Stimulated activated naive CD8-positive, alpha-beta T cell treated with anti-CD3 and anti-CD28 coated beads, Interleukin-15, Interleukin-2, amounts not matched to agents 100 ng/mL and 50 ng/mL, for 24 hours (primary cell): ENCODE results near the gene EMILIN2.
"Not testable (repeated sequence)": the region's sequence is repeated elsewhere in the genome, so short reads cannot be mapped to it uniquely, and the experiment has no call there.

ENCODE experiments used
- H3K27ac Mint-ChIP-seq: one replicate; pipeline ENCODE4 v1.8.0; 2021; ENCODE audit warnings: mild to moderate bottlenecking, mixed read lengths
- H3K27me3 Mint-ChIP-seq: one replicate; pipeline ENCODE4 v1.8.0; 2021; ENCODE audit warnings: mixed read lengths
- H3K36me3 Mint-ChIP-seq: one replicate; pipeline ENCODE4 v1.8.0; 2021; ENCODE audit warnings: low read depth, mixed read lengths
- H3K4me1 Mint-ChIP-seq: one replicate; pipeline ENCODE4 v1.8.0; 2021; ENCODE audit warnings: low read depth, mixed read lengths
- H3K4me3 Mint-ChIP-seq: one replicate; pipeline ENCODE4 v1.8.0; 2021; ENCODE audit warnings: mild to moderate bottlenecking, mixed read lengths
- H3K9me3 Mint-ChIP-seq: one replicate; pipeline ENCODE4 v1.8.0; 2021; ENCODE audit warnings: mixed read lengths

EMILIN2 gene

DNA sequence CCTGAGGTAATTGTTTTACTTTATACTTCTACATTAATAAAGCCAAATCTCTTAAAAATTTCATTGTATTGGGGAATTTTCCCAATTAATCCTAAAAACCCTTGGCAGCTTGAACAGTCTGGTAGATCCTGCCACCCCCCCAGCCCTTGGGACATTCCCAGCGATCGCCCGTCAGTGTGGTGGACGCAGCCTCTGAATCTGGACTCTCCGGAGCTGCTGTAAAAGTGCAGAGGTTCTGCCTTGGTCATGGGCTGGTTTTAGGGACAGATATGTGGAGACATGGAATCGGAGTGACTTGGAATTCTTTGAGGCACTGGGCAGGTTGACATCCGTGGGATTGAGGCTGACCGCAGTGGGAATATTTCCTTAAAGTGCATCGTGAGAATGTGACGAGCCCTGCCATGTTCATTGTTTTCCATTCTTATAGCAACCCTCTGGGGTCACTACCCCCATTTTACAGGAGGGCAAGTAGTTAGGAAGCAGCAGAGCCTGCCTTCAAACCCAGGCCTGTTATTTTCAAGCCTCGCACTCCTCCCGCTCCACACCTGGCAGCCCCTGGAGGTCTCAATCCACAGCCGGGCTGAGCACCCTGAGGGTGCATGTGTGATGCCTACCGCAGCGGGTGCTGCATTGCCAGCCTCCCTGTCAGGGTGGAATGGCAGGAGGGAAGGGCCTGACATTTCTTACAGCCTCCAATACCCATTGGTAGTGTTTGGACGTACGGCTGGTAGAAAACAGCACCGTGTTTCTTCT is 6.5 kb downstream of the EMILIN2 start:
- Mint-ChIP-seq H3K27me3 (peaks cover 28% of the 10 kb centered on the region), H3K36me3 (no peaks in the 10 kb centered on the region), H3K9me3 (no peaks in the 10 kb centered on the region), H3K27ac (no peak overlapping the region), H3K4me1 (peaks cover 24% of the 10 kb centered on the region), H3K4me3 (no peak overlapping the region)

DNA sequence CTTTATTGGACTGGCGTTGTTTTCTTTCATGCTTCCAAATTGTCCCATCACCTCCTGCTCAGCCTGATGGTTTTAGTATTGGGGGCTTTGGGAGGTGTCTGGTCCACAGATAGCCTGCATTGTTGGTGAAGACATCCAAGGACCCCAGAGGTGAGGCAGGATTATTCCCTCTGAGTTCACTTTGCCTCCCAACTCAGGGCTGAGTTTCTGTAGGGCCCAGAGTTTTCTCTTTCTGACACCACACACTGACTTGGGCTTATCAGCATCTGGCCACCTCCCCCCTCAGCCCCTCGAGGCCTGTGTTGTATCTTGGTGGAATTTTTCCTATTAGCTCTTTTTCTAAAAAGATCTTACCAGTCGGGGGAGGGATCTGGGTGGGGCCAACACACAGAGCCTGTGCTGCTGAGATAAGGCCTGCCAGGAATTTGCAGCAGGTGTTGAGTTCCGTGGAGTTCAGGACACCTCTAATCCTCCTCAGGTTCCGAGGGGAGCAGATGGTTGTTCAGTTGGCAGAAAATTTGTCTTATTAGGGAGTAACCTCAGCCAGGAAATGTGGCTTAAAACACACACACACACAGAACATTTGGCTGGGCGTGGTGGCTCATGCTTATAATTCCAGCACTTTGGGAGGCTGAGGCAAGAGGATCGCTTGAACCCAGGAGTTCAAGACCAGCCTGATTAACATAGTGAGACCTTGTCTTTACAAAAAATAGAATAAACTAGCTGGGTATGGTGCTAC is 7.3 kb downstream of the EMILIN2 start:
- Mint-ChIP-seq H3K36me3 (no peaks in the 10 kb centered on the region), H3K27ac (no peak overlapping the region), H3K4me3 (no peak overlapping the region), H3K9me3 (no peaks in the 10 kb centered on the region), H3K27me3 (peaks cover 21% of the 10 kb centered on the region), H3K4me1 (peaks cover 16% of the 10 kb centered on the region)

DNA sequence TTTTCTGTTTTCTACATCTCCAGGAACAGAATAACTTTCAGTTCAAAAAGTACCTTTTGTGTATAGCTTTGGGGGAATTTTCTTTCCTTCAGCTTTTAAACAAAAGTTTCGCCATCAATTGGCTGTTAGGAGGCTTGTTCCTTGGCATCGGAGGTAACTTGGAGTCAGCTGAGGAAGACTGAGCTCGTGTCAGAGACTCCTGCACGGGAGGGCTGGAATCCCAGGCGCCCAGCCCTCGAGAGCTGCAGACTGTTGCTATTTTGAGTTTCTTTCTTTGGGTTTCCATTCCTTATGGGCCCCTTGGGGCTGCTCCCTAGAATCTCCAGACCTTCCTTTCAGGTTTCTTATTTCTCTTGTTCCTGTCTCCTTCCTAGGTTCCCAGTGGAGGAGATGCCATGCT is 8.1 kb downstream of the EMILIN2 start:
- Mint-ChIP-seq H3K27ac (no peak overlapping the region), H3K9me3 (no peaks in the 10 kb centered on the region), H3K27me3 (peaks cover 13% of the 10 kb centered on the region), H3K4me3 (no peak overlapping the region), H3K4me1 (peaks cover 10% of the 10 kb centered on the region), H3K36me3 (peaks cover 6% of the 10 kb centered on the region)

DNA sequence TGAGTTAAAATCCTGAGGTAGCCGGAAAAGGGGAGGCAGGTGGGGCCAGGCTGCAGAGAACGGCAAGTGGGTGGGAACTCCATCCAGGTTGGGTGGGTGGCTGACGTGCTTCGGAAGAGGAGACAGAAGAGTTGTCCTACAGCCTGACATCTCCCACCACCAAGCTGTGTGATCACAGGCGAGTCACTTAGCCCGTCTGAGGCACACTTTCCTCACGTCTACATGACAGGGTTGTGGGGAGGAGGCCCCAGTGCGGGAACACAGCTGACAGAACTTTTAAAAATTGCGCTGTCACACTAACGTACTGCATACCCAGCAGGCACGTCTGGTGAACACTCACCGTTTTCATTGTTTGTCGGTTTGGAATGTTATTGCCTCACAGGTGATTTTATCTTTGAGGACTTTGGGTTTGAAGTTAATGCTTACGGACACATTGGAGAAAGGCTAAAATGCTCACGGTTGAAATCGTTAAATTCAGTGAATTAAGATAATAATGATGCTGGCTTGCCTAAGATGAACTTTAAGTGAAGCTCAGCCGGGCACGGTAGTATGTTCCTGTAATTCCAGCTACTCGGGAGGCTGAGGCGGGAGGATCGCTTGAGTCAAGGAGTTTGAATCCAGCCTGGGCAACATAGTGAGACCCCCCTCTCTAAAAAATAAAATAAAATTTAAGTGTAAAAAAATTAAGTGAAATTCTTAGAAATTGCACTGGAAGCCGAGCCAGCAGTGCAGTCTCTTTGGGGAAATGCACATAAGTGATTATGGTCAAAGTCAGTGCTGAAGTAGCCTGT is 8.9 kb downstream of the EMILIN2 start:
- peaks cover 6% of the 10 kb centered on the region for H3K4me1 Mint-ChIP-seq
- no peaks in the 10 kb centered on the region for H3K9me3 Mint-ChIP-seq
- H3K36me3 Mint-ChIP-seq, result peaks cover 8% of the 10 kb centered on the region
- H3K4me3 Mint-ChIP-seq, result no peak overlapping the region
- no peak overlapping the region for H3K27ac Mint-ChIP-seq
- peaks cover 9% of the 10 kb centered on the region for H3K27me3 Mint-ChIP-seq

DNA sequence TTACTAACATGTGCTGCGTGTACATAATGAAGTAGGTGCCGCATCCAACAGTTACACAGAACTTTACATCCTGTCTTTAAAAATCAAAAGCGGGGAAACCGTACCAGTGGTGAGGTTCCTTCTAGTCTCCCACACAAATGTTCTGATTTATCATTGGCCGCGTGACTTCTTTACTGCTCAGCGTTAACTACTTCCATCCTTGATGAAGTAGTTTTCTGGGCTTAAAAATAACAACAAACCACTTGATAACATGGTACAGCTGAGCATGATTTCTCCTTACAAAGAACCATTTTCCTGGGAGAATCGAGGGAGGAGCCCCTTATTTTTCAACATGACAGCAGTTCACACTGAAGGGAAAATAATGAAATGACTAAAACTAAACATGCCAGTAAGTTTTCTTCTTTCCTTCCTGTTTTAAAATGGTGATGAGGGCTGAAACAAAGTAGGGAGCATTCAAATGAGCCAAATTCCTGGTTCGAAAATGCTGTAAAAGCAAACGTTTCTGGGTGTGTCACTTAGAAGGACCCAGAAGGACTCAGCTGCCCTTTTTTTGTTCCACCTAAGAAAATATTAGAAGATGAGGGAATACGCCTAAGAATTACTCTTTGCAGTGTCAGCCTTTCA is 9.9 kb downstream of the EMILIN2 start:
- Mint-ChIP-seq H3K27ac (no peak overlapping the region), H3K27me3 (peaks cover 3% of the 10 kb centered on the region), H3K36me3 (peaks cover 8% of the 10 kb centered on the region), H3K4me1 (no peaks in the 10 kb centered on the region), H3K4me3 (no peak overlapping the region), H3K9me3 (no peaks in the 10 kb centered on the region)

DNA sequence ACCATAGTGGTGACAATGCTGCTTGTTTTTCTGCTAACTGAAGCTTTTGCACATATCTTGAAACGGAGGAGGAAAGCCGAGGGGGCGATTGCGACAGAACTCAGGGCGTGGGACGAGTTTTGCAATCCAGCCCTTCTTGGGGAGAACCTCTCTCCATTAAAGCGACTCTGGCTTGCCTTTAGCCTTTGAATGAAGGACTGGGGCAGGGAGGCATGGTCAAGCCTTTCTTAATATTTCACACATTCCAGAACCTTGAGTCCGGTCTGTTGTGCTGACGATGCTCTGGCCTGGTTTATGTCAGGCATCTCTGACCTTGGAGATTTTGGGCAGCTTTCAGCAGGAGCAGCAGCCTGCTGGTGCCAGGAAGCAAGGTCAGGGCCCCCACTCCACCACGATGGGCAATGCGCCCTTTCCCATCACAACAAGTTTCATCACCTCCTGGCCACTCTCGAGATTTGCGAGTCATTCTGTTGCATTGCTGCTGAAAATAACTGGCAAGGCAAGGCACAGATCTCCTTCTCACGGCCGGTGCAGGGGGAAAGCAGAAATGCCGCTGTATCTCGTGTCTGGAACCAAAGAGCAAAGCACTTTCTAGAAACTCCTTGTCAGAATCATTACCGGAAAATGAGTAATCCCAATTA is 10.8 kb downstream of the EMILIN2 start:
- Mint-ChIP-seq H3K4me3 (no peak overlapping the region), H3K4me1 (no peaks in the 10 kb centered on the region), H3K9me3 (no peaks in the 10 kb centered on the region), H3K27me3 (peaks cover 3% of the 10 kb centered on the region), H3K36me3 (peaks cover 8% of the 10 kb centered on the region), H3K27ac (no peak overlapping the region)

DNA sequence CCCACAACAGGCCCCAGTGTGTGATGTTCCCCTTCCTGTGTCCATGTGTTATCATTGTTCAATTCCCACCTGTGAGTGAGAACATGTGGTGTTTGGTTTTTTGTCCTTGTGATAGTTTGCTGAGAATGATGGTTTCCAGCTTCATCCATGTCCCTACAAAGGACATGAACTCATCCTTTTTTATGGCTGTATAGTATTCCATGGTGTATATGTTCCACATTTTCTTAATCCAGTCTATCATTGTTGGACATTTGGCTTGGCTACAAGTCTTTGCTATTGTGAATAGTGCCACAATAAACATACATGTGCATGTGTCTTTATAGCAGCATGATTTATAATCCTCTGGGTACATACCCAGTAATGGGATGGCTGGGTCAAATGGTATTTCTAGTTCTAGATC is 13.6 kb downstream of the EMILIN2 start:
- not testable (repeated sequence) for H3K27me3 Mint-ChIP-seq, H3K27ac Mint-ChIP-seq, H3K4me1 Mint-ChIP-seq, H3K36me3 Mint-ChIP-seq, H3K4me3 Mint-ChIP-seq, H3K9me3 Mint-ChIP-seq

DNA sequence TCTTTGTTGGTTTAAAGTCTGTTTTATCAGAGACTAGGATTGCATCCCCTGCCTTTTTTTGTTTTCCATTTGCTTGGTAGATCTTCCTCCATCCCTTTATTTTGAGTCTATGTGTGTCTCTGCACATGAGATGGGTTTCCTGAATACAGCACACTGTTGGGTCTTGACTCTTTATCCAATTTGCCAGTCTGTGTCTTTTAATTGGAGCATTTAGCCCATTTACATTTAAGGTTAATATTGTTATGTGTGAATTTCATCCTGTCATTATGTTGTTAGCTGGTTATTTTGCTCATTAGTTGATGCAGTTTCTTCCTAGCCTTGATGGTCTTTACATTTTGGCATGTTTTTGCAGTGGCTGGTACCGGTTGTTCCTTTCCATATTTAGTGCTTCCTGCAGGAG is 17.2 kb downstream of the EMILIN2 start:
- not testable (repeated sequence) for H3K4me1 Mint-ChIP-seq, H3K4me3 Mint-ChIP-seq, H3K27ac Mint-ChIP-seq, H3K36me3 Mint-ChIP-seq, H3K9me3 Mint-ChIP-seq, H3K27me3 Mint-ChIP-seq

DNA sequence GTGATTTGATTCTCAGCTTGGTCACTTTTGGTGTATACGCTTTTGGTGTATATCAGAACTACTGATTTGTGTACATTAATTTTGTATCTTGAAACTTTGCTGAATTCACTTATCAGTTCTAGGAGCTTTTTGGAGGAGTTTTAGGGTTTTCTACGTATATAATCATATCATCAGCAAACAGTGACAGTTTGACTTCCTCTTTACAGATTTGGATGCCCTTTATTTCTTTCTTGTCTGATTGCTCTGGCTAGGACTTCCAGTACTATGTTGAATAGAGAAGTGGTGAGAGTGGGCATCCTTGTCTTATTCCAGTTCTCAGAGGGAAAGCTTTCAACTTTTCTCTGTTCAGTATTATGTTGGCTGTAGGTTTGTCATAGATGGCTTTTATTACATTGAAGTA is 19.7 kb downstream of the EMILIN2 start:
- H3K4me1 Mint-ChIP-seq, H3K27ac Mint-ChIP-seq, H3K9me3 Mint-ChIP-seq, H3K27me3 Mint-ChIP-seq, H3K36me3 Mint-ChIP-seq, H3K4me3 Mint-ChIP-seq: not testable (repeated sequence)

DNA sequence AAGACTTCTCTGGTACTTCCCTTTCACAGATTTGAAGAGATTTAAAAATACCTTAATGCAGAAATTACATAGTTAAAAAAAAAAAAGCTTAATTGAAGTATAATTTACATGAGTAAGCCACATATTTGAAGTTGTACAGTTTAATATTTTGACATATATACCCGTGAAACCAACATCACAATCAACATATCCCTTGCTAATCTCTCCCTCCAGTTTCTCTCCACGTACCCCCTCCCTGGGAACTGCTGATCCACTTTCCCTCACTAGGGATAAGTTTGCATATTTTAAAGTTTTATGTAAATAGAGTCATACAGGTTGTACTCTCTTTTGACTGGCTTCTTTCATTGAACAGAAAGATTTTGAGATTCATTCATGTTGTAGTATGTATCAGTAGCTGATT is 22.4 kb downstream of the EMILIN2 start:
- peaks cover 4% of the 10 kb centered on the region for H3K9me3 Mint-ChIP-seq
- H3K27me3 Mint-ChIP-seq, result peaks cover 10% of the 10 kb centered on the region
- no peak overlapping the region for H3K4me3 Mint-ChIP-seq
- H3K36me3 Mint-ChIP-seq, result no peaks in the 10 kb centered on the region
- no peak overlapping the region for H3K27ac Mint-ChIP-seq
- H3K4me1 Mint-ChIP-seq, result no peaks in the 10 kb centered on the region

DNA sequence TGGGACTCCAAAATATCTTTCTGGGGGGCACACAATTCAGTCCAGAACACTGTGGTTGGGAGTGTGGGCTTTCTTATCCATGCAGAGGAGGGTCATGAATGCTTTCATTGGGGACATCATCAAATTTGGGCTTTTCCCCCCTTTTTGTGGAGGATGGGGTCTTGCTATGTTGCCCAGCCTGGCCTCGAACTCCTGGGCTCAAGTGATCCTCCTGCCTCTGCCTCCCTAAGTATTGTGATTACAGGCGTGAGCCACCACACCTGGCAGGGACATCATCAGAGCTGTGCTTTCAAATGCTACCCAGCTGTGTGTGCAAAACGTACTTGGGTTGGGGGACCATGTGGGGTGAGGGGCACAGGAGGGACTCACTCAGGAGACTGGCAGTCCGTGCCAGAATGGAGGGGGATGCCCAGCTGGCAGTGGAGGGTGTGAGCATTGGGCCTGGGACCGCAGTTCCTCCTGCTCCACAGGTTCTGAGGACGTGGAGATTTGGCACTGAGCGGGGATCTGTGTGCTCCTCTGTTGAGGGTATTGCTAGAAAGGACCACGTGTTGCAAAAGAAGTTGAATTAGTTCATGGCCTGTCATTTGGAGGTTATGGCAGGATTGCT is 24.4 kb downstream of the EMILIN2 start:
- no peak overlapping the region for H3K27ac Mint-ChIP-seq
- no peak overlapping the region for H3K4me3 Mint-ChIP-seq
- H3K4me1 Mint-ChIP-seq, result no peaks in the 10 kb centered on the region
- H3K36me3 Mint-ChIP-seq, result no peaks in the 10 kb centered on the region
- H3K27me3 Mint-ChIP-seq, result peaks cover 8% of the 10 kb centered on the region
- H3K9me3 Mint-ChIP-seq, result no peaks in the 10 kb centered on the region

DNA sequence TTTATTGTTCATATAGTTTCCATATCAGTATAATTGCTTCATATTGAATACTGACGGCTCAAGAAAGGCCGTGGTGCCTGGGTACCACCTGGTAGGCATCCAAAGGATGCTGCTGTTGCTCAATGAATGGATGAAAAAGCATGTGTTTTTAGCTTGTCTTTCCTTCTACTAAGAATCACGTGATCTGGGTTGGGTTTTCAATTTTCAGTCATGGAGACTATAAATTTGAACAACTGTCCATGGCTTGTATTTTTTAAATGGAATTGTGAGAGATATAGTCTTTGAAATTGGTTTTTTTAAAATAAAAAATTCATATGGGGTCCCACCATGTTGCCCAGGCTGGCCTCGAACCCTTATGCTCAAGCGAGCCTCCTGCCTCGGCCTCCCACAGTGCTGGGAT is 25.3 kb downstream of the EMILIN2 start:
- no peaks in the 10 kb centered on the region for H3K4me1 Mint-ChIP-seq
- H3K4me3 Mint-ChIP-seq, result no peak overlapping the region
- H3K9me3 Mint-ChIP-seq, result no peaks in the 10 kb centered on the region
- H3K27me3 Mint-ChIP-seq, result no peaks in the 10 kb centered on the region
- H3K27ac Mint-ChIP-seq, result no peak overlapping the region
- no peaks in the 10 kb centered on the region for H3K36me3 Mint-ChIP-seq

DNA sequence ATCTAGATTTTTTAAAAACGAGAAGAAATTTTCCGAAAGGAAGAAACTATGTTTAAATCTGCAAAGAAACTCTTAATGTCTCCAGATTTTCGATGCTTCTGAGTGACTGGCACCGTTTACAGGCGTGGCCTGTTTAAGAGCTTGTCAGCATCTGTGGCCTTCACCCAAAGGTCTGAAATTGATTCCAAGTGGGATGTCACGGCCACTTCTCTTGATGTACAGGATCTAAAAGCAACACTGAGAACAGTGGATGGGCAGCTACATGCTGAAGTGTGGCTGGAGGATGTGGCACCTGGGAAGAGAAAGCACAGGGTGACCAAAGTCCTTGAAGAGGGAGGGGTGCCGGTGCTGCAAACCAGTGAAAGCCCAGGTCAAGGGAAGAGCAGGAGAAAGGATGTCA is 28.0 kb downstream of the EMILIN2 start:
- no peaks in the 10 kb centered on the region for H3K4me1 Mint-ChIP-seq
- no peak overlapping the region for H3K27ac Mint-ChIP-seq
- H3K4me3 Mint-ChIP-seq, result no peak overlapping the region
- no peaks in the 10 kb centered on the region for H3K27me3 Mint-ChIP-seq
- no peaks in the 10 kb centered on the region for H3K36me3 Mint-ChIP-seq
- H3K9me3 Mint-ChIP-seq, result no peaks in the 10 kb centered on the region

DNA sequence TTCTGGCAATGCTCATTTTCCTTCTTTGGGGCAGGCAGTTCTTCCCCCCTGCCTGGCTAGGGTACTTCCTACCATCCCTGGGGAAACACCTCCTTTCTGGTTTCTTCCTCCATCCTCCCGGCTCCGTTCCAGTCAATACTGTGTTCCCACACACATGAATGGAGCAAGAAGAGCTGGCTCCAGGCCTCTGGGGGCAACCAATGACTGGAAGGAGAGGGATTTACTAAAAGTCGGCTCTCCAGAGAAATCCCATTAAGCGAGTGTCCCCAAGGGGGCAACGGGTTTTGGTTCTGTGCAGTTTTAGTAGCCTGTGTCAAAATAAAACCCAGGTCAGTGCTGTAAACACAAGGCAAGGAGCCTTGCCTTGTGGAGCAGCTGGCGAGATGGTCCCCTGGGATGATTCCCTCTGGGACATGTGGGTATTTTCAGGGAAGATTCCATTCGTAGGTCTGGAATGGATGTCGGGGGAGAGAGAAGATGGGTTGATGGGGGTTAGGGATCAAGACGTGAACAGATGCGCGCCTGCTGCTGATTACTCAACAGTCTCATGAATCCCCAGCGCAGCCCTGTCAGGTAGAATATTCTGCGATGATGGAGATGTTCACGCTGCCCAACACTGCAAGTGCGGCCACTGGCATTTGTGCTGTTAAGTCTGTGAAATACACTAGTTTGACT is 32.0 kb downstream of the EMILIN2 start:
- Mint-ChIP-seq H3K9me3 (no peaks in the 10 kb centered on the region), H3K4me3 (no peak overlapping the region), H3K36me3 (no peaks in the 10 kb centered on the region), H3K27ac (no peak overlapping the region), H3K4me1 (peaks cover 12% of the 10 kb centered on the region), H3K27me3 (no peaks in the 10 kb centered on the region)
